Left ventricle myocardium inferior (tissue), 1 donor: Measurements from ENCODE around the gene CHD6. TPM values are rescaled to one million over a fixed set of nuclear protein-coding genes. Genes with fewer than 3 reads are reported as not detected.

Experiments used
- DNase-seq: peaks from one replicate; pipeline ENCODE4 v3.0.0-alpha.2; 2020
- H3K27ac ChIP-seq: fragments of 200-600 bp; replicated peaks from 2 replicates; pipeline ENCODE4 v1.8.0; 2021
- H3K27me3 ChIP-seq: fragments of 200-600 bp; 2 replicates; pipeline ENCODE4 v1.8.0; 2021; ENCODE audit warnings: low read depth
- H3K36me3 ChIP-seq: fragments of 200-600 bp; 2 replicates; pipeline ENCODE4 v1.8.0; 2021
- H3K4me1 ChIP-seq: fragments of 200-600 bp; 2 replicates; pipeline ENCODE4 v1.8.0; 2021
- H3K4me3 ChIP-seq: fragments of 200-600 bp; 2 replicates; pipeline ENCODE4 v1.8.0; 2021; ENCODE audit warnings: mild to moderate bottlenecking, moderate library complexity
- H3K9me3 ChIP-seq: fragments of 200-600 bp; replicated peaks from 2 replicates; pipeline ENCODE4 v1.8.0; 2021
- CTCF ChIP-seq: fragments of 200-600 bp; IDR thresholded peaks from 2 replicates; pipeline ENCODE4 v1.8.0; 2021; ENCODE audit warnings: antibody characterized with exemption, mild to moderate bottlenecking, borderline replicate concordance
- intact Hi-C: fragments of 100-400 bp; cut with micrococcal nuclease; formaldehyde crosslinking; loops from one replicate; pipeline ENCODE4 v1.11.0; 2022
- total RNA-seq: library from RNA; stranded (reverse); fragmentation: NEBNext Ultra II Directional; extraction: Animal tissue kit (Norgen Biotek cat#: 25700); gene quantifications from one replicate; pipeline ENCODE4 v1.2.1, GENCODE V29; 2021
- donor health status: DM: no; HTN: yes; CAD: no; lungs with severe emphysema.

CHD6 gene
- total RNA-seq, 1 donor from 2014 or later, result 38.9 TPM

GRCh38 chr20:41643504-41643938, 25.3 kb upstream of the CHD6 start:
- no peak for DNase-seq

GRCh38 chr20:41639630-41640029, 21.5 kb upstream of the CHD6 start:
- no peaks in the 10 kb centered on the region for H3K9me3 ChIP-seq
- TF ChIP-seq CTCF, result no peak
- intact Hi-C loops, result no loop called here
- no peak overlapping the region for H3K27ac ChIP-seq
- DNase-seq, result no peak
- no peaks in the 10 kb centered on the region for H3K36me3 ChIP-seq
- peaks cover 16% of the 10 kb centered on the region for H3K27me3 ChIP-seq
- H3K4me1 ChIP-seq, result peaks cover 8% of the 10 kb centered on the region
- H3K4me3 ChIP-seq, result no peak overlapping the region

More at GRCh38 chr20:41643504-41643938, 25.3 kb upstream of the CHD6 start:
- no peaks in the 10 kb centered on the region for H3K36me3 ChIP-seq
- intact Hi-C loops, result no loop called here
- no peak for TF ChIP-seq CTCF
- peaks cover 8% of the 10 kb centered on the region for H3K4me1 ChIP-seq
- no peaks in the 10 kb centered on the region for H3K9me3 ChIP-seq
- H3K27me3 ChIP-seq, result peaks cover 5% of the 10 kb centered on the region
- no peak overlapping the region for H3K4me3 ChIP-seq
- H3K27ac ChIP-seq, result no peak overlapping the region

- peaks cover 5% of the 10 kb centered on the region for H3K4me1 ChIP-seq
- no peak for TF ChIP-seq CTCF
- H3K9me3 ChIP-seq, result no peaks in the 10 kb centered on the region
- intact Hi-C loops, result no loop called here
- H3K36me3 ChIP-seq, result no peaks in the 10 kb centered on the region
- no peak for DNase-seq
- no peak overlapping the region for H3K4me3 ChIP-seq
- H3K27ac ChIP-seq, result no peak overlapping the region
- H3K27me3 ChIP-seq, result peaks cover 16% of the 10 kb centered on the region
Observed at GRCh38 chr20:41638456-41638855, 20.3 kb upstream of the CHD6 start.

- TF ChIP-seq CTCF, result no peak
- Histone ChIP-seq H3K27me3 (peaks cover 16% of the 10 kb centered on the region), H3K36me3 (no peaks in the 10 kb centered on the region), H3K4me3 (no peak overlapping the region), H3K9me3 (no peaks in the 10 kb centered on the region), H3K27ac (no peak overlapping the region), H3K4me1 (no peaks in the 10 kb centered on the region)
- no peak for DNase-seq
- intact Hi-C loops, result no loop called here
Observed at GRCh38 chr20:41635158-41635557, 17.0 kb upstream of the CHD6 start.

- intact Hi-C loops, result no loop called here
- no peak for TF ChIP-seq CTCF
- H3K9me3 ChIP-seq, result no peaks in the 10 kb centered on the region
- H3K4me3 ChIP-seq, result no peak overlapping the region
- H3K27ac ChIP-seq, result no peak overlapping the region
- DNase-seq, result no peak
- no peaks in the 10 kb centered on the region for H3K4me1 ChIP-seq
- H3K36me3 ChIP-seq, result no peaks in the 10 kb centered on the region
- H3K27me3 ChIP-seq, result peaks cover 15% of the 10 kb centered on the region
Observed at GRCh38 chr20:41632896-41633295, 14.7 kb upstream of the CHD6 start.

- H3K4me1 ChIP-seq, result no peaks in the 10 kb centered on the region
- intact Hi-C loops, result no loop called here
- peaks cover 9% of the 10 kb centered on the region for H3K27me3 ChIP-seq
- no peak overlapping the region for H3K4me3 ChIP-seq
- H3K36me3 ChIP-seq, result no peaks in the 10 kb centered on the region
- no peak for TF ChIP-seq CTCF
- no peaks in the 10 kb centered on the region for H3K9me3 ChIP-seq
- peak; percentile 59 for DNase-seq
- H3K27ac ChIP-seq, result peak overlapping the region; percentile 46
Observed at GRCh38 chr20:41631826-41632225, 13.6 kb upstream of the CHD6 start.
